IMR-90 (cell line): Measurements from ENCODE around the gene CAMKMT.

Experiments used
- CTCF ChIP-seq: conservative IDR thresholded peaks from 2 replicates; pipeline ENCODE4 v1.5.1; 2012; ENCODE audit warnings: mild to moderate bottlenecking, low read depth, low read length, improper control_type of control experiment
- RFX5 ChIP-seq: IDR thresholded peaks from 2 replicates; pipeline ENCODE4 v1.8.0; 2012; ENCODE audit warnings: low read depth, mild to moderate bottlenecking, low read length, moderate library complexity

- TF ChIP-seq CTCF (no peak), RFX5 (no peak)
Measured at GRCh38 chr2:44767691-44768090, 405.9 kb downstream of the CAMKMT start.
